Astrocyte (in vitro differentiated cells and primary cell): Measurements from ENCODE around the gene OR1S1.

Experiments
- EZH2 ChIP-seq: IDR thresholded peaks from 2 replicates; pipeline ENCODE4 v1.6.1; 2012; ENCODE audit warnings: mild to moderate bottlenecking, low read length, inconsistent platforms; ENCODE audit not compliant: insufficient read depth
- TF ChIP-seq, protein P1 (sequence below): IDR thresholded peaks from 2 replicates; pipeline ENCODE4 v1.5.1; 2011; ENCODE audit warnings: low read depth, mild to moderate bottlenecking, inconsistent platforms, low read length, moderate library complexity; ENCODE audit not compliant: insufficient read depth

DNA sequence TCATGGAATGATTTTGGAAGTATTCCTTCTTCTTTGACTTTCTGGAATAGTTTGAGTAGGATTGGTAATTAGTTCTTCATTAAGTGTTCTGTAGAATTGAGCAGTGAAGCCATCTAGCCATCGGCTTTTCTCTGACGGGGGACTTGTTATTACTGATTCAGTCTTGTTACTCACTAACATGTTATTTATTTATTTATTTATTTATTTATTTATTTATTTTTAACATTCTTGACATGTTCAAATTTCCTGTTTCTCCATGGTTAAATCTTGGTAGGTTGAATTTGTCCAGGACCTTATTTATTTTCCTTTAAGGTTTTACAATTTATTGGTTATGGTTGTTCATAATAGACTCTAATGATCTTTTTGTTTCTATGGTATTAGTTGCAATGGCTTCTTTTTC, 31.4 kb downstream of the OR1S1 start:
- TF ChIP-seq, protein P1, sequence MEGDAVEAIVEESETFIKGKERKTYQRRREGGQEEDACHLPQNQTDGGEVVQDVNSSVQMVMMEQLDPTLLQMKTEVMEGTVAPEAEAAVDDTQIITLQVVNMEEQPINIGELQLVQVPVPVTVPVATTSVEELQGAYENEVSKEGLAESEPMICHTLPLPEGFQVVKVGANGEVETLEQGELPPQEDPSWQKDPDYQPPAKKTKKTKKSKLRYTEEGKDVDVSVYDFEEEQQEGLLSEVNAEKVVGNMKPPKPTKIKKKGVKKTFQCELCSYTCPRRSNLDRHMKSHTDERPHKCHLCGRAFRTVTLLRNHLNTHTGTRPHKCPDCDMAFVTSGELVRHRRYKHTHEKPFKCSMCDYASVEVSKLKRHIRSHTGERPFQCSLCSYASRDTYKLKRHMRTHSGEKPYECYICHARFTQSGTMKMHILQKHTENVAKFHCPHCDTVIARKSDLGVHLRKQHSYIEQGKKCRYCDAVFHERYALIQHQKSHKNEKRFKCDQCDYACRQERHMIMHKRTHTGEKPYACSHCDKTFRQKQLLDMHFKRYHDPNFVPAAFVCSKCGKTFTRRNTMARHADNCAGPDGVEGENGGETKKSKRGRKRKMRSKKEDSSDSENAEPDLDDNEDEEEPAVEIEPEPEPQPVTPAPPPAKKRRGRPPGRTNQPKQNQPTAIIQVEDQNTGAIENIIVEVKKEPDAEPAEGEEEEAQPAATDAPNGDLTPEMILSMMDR = no peak
- no peak for TF ChIP-seq EZH2
